ENCODE data around the gene TMEM63A. TPM values are rescaled to one million over a fixed set of nuclear protein-coding genes. Genes with fewer than 3 reads are reported as not detected.

TMEM63A gene
- total RNA-seq, 4 donors from 2014 or later, result 27.6 to 93.3 (median 41.5) TPM

DNA sequence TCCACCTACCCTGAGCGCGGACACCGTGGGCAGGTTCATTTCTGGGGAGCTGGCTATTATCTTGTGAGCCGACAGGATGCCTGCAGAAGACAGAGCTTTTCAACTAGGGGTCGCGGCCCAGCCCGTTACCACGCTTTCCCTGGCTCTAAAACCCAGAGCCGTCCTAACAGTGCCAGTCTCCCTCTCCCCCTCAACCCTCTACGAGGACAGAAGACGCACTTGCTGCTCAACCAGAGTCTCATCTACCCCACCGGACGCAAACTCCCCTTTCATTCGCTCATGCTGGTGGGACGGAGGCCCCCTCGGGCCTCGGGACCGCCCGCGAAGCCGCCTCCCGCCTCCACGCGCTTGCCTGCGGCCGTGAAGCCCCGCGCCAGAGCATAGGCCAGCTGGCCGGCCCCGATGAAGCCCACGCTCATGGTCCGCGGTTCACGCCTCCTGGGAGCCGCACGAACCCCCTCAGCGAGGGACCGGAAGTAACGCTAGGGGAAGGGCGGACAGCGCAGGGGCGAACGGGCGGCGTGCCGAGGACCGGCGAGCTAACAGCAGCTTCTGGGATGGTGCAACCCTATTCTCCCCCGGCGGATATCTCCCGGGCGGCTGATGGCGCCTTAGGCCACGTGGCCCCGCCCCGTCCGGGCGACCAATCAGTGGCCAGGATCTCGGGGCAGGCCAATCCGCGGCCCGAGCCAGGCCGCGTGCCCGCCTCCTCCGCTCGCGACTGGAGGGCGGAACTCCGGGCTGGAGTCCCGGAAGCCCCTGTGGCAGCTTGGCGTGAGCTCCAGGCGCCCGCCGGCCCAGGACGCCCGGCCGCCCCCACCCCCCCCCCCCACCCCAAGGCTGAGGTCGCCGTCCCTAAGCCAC lies 41.7 kb upstream of the TMEM63A start, which contains the start of gene PYCR2:
PYCR2 (minus strand) TSS at position 559 of the 864 bp plus-strand sequence; CDS start at position 419, 140 bp downstream.
- TF ChIP-seq, protein P1, sequence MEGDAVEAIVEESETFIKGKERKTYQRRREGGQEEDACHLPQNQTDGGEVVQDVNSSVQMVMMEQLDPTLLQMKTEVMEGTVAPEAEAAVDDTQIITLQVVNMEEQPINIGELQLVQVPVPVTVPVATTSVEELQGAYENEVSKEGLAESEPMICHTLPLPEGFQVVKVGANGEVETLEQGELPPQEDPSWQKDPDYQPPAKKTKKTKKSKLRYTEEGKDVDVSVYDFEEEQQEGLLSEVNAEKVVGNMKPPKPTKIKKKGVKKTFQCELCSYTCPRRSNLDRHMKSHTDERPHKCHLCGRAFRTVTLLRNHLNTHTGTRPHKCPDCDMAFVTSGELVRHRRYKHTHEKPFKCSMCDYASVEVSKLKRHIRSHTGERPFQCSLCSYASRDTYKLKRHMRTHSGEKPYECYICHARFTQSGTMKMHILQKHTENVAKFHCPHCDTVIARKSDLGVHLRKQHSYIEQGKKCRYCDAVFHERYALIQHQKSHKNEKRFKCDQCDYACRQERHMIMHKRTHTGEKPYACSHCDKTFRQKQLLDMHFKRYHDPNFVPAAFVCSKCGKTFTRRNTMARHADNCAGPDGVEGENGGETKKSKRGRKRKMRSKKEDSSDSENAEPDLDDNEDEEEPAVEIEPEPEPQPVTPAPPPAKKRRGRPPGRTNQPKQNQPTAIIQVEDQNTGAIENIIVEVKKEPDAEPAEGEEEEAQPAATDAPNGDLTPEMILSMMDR (IDR thresholded peaks at IDR 0.05), result no peak
- ATAC-seq (ENCODE audit: low FRiP score), result peak; percentile 98
- peak; percentile 69 for DNase-seq (ENCODE audit: low spot score)

DNA sequence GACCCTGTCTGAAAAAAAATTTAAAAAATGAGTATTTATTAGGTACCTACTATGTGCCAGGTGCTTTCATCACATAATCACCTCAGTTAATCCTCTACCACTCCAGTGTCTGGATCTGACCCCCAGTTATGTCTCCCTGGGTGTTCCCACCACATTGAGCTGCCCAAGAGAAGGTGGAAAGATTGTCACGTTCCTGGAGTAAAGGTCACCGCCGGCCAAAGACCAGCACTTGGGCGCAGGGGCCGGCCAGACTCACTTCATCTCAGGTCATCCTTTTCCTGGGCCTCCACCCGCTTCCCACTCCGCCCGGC lies 41.2 kb upstream of the TMEM63A start:
- ATAC-seq (ENCODE audit: low FRiP score), result no peak
- no peak for DNase-seq (ENCODE audit: low spot score)
- TF ChIP-seq, protein P1 (IDR thresholded peaks at IDR 0.05), result no peak

DNA sequence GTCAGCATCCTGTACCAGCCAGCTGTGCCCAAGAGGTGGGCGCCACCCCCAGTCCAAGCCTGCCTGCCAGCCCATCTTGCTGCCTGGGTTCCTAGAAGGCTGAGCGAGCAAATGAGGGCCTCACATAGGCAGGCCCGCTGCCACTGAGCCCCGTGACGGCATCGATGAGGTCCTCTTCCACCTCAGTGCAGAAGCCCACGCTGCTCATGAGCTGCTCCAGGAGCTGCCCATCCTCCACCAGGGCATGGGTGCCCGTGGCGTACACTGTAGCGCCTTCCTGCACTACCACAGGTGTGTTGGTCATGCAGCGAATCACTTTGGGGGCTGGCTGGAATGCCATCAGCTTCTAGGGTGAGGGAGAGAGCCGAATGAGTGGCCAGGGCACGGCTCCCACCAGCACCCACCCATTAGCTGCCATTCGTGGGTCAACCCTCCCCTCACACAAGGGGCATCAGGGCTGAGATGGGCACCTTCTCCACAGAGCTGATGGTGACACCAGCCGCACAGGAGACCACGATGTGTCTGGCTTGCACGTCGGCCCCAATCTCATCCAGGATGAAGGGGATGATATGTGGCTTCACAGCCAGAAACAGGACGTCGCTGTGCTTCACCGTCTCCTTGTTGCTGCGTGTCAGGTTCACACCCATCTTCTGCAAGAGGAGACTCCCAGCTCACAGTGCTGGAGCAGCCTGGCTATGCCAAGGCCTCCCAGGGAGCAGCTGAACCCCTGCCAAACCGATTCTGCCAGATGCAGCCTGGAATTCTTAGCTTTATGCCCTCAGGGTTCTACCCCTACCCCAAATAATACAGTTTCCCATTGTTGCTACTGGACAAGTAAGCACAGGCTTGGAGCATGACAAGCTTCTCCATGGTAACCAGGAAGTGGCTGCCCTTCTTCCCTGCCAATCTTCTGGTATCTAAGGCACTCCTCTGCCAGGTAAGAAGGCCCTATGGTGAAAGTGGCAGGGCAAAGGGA lies 39.8 kb upstream of the TMEM63A start:
- ATAC-seq (ENCODE audit: low FRiP score) (no peak), DNase-seq (ENCODE audit: low spot score) (no peak)
- TF ChIP-seq, protein P1 (IDR thresholded peaks at IDR 0.05), result no peak

DNA sequence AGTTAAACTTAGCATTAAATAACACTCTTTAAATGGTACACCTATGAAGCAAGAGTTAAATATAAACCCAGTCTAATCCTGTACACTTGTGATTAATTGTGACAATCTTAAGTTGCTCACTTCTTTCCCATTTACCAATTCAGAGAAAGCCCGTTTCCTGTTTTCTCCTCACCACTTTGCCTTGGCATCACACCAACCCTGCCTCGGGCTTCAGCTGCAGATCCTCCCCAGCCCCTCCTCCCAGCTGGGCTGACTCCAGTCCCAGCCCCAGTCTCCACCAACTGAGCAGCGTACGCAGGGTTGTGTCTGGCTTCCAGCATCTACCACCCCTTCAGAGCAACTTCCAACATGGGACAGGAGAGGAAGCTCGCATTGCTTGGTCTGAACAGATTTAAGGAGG lies 37.7 kb upstream of the TMEM63A start:
- DNase-seq (ENCODE audit: low spot score) (no peak), ATAC-seq (ENCODE audit: low FRiP score) (no peak)
- TF ChIP-seq, protein P1 (IDR thresholded peaks at IDR 0.05), result no peak

DNA sequence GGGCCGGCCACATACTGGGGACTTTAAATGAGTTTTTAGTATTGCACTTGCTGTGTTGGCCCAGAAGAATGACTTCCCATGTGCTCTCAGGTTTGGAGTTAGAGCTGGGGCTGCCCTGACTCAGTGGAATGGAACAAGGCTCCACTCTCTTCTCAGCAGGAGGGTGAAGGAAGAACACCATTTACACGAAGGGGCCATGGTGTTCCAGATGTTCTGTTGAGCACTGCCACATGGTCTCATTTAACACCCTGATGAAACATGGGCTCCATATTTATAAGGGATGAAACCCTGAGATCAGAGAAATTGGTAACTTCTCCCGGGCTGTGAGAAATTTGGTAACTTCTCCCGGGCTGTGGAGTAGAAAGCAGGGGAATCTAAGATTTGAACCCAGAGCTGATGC lies 36.1 kb upstream of the TMEM63A start:
- TF ChIP-seq, protein P1 (IDR thresholded peaks at IDR 0.05), result no peak
- no peak for ATAC-seq (ENCODE audit: low FRiP score)
- DNase-seq (ENCODE audit: low spot score), result no peak

DNA sequence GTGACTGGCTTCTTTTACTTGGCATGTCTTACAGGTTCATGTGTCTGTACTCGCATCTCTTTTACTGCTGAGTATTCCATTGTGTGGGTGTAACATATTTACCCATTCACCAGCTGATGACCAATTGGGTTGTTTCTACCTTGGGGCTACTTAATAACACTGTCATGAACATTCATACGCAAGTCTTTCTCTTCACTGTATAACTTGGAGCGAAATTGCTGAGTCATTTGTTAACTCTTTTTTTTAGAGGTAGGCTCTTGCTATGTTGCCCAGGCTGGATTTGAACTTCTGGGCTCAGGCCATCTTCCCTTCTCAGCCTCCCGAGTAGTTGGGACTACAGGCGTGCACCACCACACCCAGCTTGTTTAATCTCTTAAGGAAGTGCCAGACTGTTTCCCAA lies 35.4 kb upstream of the TMEM63A start:
- TF ChIP-seq, protein P1 (IDR thresholded peaks at IDR 0.05), result no peak
- DNase-seq (ENCODE audit: low spot score) (no peak), ATAC-seq (ENCODE audit: low FRiP score) (no peak)
